MCF 10A (cell line): Measurements from ENCODE around the gene TMEM130. TPM values are rescaled to one million over a fixed set of nuclear protein-coding genes. Genes with fewer than 3 reads are reported as not detected.
"Not testable (repeated sequence)": the region's sequence is repeated elsewhere in the genome, so short reads cannot be mapped to it uniquely, and the experiment has no call there.

Source experiments
- BruUV-seq: library from RNA; stranded (reverse); fragments of 400-500 nt; replicated peaks from 2 replicates; lab custom pipeline; 2021; lab: Mats Ljungman, UMichigan
- CTCF ChIA-PET: fragments of 300-600 bp; sonication (Branson Sonifier 250); formaldehyde crosslinking; extraction: SDS; loops from one replicate; lab custom pipeline; 2021; ENCODE audit warnings: antibody characterized with exemption, inconsistent platforms; lab: Yijun Ruan, JAX
- POLR2A ChIA-PET: fragments of 300-600, 350-650 bp; sonication (Branson Sonifier 250); formaldehyde crosslinking; extraction: SDS; loops from one replicate; lab custom pipeline; 2020; ENCODE audit warnings: antibody characterized with exemption, inconsistent platforms; lab: Yijun Ruan, JAX
- DNase-seq: peaks from one replicate; pipeline ENCODE4 v3.0.0-alpha.2; 2018; ENCODE audit not compliant: unreplicated experiment
- H3K27ac Mint-ChIP-seq: one replicate; pipeline ENCODE4 v1.8.0; 2022; ENCODE audit warnings: mild to moderate bottlenecking, low read depth, mixed read lengths; ENCODE audit not compliant: unreplicated experiment
- H3K27me3 Mint-ChIP-seq: one replicate; pipeline ENCODE4 v1.8.0; 2022; ENCODE audit warnings: mixed read lengths; ENCODE audit not compliant: insufficient read depth, unreplicated experiment
- H3K36me3 Mint-ChIP-seq: one replicate; pipeline ENCODE4 v1.8.0; 2022; ENCODE audit warnings: mild to moderate bottlenecking, moderate library complexity, mixed read lengths; ENCODE audit not compliant: insufficient read depth, unreplicated experiment
- H3K4me1 Mint-ChIP-seq: one replicate; pipeline ENCODE4 v1.8.0; 2022; ENCODE audit warnings: mixed read lengths; ENCODE audit not compliant: insufficient read depth, unreplicated experiment
- H3K4me3 Mint-ChIP-seq: one replicate; pipeline ENCODE4 v1.8.0; 2022; ENCODE audit warnings: mild to moderate bottlenecking, moderate library complexity, mixed read lengths; ENCODE audit not compliant: unreplicated experiment
- H3K9me3 Mint-ChIP-seq: one replicate; pipeline ENCODE4 v1.8.0; 2022; ENCODE audit warnings: mixed read lengths; ENCODE audit not compliant: unreplicated experiment
- intact Hi-C: fragments of 100-400 bp; cut with micrococcal nuclease; formaldehyde crosslinking; loops from 2 replicates; pipeline ENCODE4 v1.14.1; 2022
- total RNA-seq: library from RNA; stranded (reverse); gene quantifications from 2 replicates; pipeline ENCODE4 v1.2.3, GENCODE V29; 2022
- TF ChIP-seq, protein P1 (sequence below): fragments of 200-600 bp; IDR thresholded peaks from one replicate; pipeline ENCODE4 v1.8.0; 2022; ENCODE audit warnings: antibody characterized with exemption, mild to moderate bottlenecking; ENCODE audit not compliant: unreplicated experiment

TMEM130 gene
- total RNA-seq, 1 experiment from 2014 or later: not detected

DNA sequence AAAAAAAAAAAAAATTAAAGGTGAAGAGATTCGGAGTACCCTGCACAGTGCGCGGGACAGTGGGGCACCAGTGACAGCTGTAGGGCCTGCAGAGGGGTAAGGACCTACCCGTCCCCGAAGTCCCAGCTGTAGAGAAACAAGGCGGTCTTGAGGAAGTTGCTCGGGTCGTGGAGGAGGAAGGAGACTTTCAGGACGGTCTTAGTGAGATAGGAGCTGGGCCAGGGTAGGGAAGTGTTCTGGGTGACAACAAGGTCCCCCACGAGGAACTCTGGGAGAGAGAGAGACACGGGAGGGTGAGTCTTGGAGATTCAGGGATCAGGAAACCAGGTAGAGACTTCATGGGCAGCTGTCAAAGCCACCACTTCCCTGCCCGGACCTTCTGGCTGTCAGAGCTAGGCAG is 9.7 kb downstream of the TMEM130 start:
- no peak overlapping the region for H3K4me3 Mint-ChIP-seq
- H3K4me1 Mint-ChIP-seq: no peaks in the 10 kb centered on the region
- DNase-seq: no peak
- CTCF ChIA-PET: interaction anchor here (1.2 kb wide), 1 partner anchor 440 kb away, joined by 4 read pairs; no protein-coding TSS in a partner anchor
- intact Hi-C loops: no loop called here
- H3K9me3 Mint-ChIP-seq: no peaks in the 10 kb centered on the region
- POLR2A ChIA-PET: no interaction called here
- TF ChIP-seq, protein P1, sequence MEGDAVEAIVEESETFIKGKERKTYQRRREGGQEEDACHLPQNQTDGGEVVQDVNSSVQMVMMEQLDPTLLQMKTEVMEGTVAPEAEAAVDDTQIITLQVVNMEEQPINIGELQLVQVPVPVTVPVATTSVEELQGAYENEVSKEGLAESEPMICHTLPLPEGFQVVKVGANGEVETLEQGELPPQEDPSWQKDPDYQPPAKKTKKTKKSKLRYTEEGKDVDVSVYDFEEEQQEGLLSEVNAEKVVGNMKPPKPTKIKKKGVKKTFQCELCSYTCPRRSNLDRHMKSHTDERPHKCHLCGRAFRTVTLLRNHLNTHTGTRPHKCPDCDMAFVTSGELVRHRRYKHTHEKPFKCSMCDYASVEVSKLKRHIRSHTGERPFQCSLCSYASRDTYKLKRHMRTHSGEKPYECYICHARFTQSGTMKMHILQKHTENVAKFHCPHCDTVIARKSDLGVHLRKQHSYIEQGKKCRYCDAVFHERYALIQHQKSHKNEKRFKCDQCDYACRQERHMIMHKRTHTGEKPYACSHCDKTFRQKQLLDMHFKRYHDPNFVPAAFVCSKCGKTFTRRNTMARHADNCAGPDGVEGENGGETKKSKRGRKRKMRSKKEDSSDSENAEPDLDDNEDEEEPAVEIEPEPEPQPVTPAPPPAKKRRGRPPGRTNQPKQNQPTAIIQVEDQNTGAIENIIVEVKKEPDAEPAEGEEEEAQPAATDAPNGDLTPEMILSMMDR: no peak
- BruUV-seq: no TSS peak
- no peak overlapping the region for H3K27ac Mint-ChIP-seq
- H3K27me3 Mint-ChIP-seq: peaks cover 57% of the 10 kb centered on the region
- H3K36me3 Mint-ChIP-seq: peaks cover 6% of the 10 kb centered on the region

DNA sequence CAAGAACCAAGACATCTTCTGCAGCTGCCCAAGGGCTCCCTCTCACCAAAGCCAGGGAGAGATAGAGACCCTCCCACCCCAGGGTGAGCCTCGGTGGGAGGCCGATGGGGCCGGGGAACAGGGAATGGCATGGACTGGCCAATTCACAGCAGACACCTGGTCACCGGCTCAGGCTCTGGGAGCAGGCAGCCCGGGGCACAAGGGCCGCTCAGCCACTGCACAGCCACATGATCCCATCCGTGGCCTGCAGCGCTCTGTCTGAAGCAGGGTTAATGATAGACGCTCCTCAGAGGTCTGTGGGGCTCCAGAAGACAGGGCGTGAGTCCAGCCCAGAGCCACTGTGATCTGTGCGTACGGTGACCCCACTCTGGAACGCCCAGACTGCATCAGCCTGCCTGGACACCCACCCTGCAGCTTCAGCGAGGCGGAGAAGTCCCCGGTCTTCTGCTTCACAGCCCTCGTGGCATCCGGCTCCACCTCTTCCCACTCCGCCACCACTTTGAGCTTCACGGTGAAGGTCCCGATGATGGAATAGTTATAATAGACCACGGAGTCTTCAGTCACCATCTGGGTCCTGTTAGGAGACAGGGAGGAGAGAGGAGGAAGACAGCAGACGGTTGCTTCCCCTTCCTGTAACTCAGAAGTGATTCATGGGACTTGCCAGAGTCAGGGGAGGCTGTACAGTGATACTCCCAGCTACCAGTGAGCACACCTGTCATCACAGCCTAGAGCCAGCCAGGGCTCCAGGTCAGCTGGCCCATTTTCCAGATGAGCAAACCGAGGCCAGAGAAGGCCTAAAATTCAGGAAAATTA is 14.0 kb downstream of the TMEM130 start:
- intact Hi-C loops: no loop called here
- Mint-ChIP-seq H3K4me1 (no peaks in the 10 kb centered on the region), H3K9me3 (no peaks in the 10 kb centered on the region), H3K27ac (no peak overlapping the region), H3K36me3 (peaks cover 7% of the 10 kb centered on the region), H3K27me3 (peaks cover 51% of the 10 kb centered on the region), H3K4me3 (no peak overlapping the region)
- BruUV-seq: no TSS peak
- ChIA-PET POLR2A (no interaction called here), CTCF (interaction anchor here (0.9 kb wide), 1 partner anchor 435 kb away, joined by 3 read pairs; no protein-coding TSS in a partner anchor)
- no peak for DNase-seq
- TF ChIP-seq, protein P1: no peak

DNA sequence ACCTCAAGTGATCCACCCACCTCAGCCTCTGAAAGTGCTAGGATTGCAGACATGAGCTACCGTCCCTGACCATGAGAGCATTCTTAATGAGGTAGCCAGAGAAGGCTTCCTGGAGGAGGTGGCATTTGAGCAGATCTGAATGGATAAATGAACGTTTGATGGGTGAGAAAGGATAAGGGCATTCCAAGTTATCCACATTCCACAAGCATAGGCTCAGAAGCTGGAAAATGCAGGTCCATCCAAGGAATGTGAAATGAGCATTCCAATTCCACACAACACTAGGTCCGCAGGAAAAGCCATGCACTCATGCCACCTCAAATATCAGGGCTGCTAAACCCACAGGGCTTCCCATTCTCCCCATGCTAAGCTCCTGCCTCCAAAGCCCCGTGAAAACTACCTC is 17.0 kb downstream of the TMEM130 start:
- BruUV-seq: no TSS peak
- Mint-ChIP-seq H3K36me3 (peaks cover 6% of the 10 kb centered on the region), H3K27ac (no peak overlapping the region), H3K4me3 (no peak overlapping the region), H3K4me1 (no peaks in the 10 kb centered on the region), H3K27me3 (peaks cover 30% of the 10 kb centered on the region), H3K9me3 (peaks cover 4% of the 10 kb centered on the region)
- ChIA-PET POLR2A (no interaction called here), CTCF (interaction anchor here (0.5 to 1.1 kb wide), 5 partner anchors 10 to 420 kb away, joined by 3 to 7 read pairs (median 3); no protein-coding TSS in a partner anchor)
- TF ChIP-seq, protein P1: no peak
- no peak for DNase-seq
- intact Hi-C loops: loop anchor here (5.0 kb wide), 1 partner anchor 831 kb away; no protein-coding TSS in a partner anchor

DNA sequence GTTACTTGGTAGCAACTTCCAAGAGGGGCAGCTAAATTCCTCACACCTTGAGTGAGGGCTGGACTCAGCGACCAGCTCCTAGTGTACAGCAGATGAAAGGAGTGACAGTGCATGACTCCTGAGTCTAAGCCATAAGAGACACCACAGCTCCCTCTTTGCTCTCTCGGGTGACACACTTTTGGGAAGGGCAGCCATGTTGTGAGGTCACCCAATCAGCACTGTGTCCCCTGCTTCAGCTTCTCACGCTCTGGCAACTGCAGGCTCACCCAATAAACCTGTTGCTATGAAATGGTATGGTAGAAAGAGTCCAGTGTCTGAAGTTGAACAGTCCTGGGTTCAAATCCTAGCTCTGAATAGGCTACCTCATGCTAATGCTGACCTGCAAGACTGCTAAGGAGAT is 20.9 kb downstream of the TMEM130 start:
- intact Hi-C loops: loop anchor here (10.0 kb wide), 1 partner anchor 564 kb away; the partner anchor contains the start of gene BRI3
- CTCF ChIA-PET: interaction anchor here (0.5 to 1.5 kb wide), 4 partner anchors 424 to 555 kb away, joined by 3 read pairs; no protein-coding TSS in a partner anchor

DNA sequence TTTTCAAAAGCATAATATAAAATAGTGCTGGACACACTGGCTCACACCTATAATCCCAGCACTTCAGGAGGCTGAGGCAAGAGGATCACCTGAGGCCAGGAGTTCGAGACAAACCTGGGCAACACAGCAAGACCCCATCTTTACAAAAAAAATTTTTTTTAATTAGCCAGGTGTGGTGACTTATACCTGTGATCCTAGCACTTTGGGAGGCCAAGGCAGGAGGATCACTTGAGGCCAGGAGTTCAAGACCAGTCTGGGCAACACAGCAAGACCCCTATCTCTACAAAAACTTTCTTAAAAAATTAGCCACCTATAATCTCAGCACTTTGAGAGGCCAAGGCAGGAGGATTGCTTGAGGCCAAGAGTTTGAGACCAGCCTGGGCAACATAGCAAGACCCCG is 27.3 kb downstream of the TMEM130 start:
- H3K27me3 Mint-ChIP-seq: peaks cover 11% of the 10 kb centered on the region
- BruUV-seq, POLR2A ChIA-PET, H3K36me3 Mint-ChIP-seq, H3K9me3 Mint-ChIP-seq, H3K27ac Mint-ChIP-seq, DNase-seq, H3K4me3 Mint-ChIP-seq: not testable (repeated sequence)
- intact Hi-C loops: loop anchor here (10.0 kb wide), 1 partner anchor 558 kb away; the partner anchor contains the start of gene BRI3
- peaks cover 10% of the 10 kb centered on the region for H3K4me1 Mint-ChIP-seq
- CTCF ChIA-PET: interaction anchor here (0.6 to 15.8 kb wide), 27 partner anchors 10 to 578 kb away, joined by 3 to 515 read pairs (median 4); partner anchors contain the start of gene BAIAP2L1

More for the DNA sequence above, 20.9 kb downstream of the TMEM130 start:
- Mint-ChIP-seq H3K4me1 (no peaks in the 10 kb centered on the region), H3K27ac (no peak overlapping the region), H3K27me3 (peaks cover 38% of the 10 kb centered on the region), H3K4me3 (no peak overlapping the region), H3K9me3 (peaks cover 4% of the 10 kb centered on the region), H3K36me3 (peaks cover 12% of the 10 kb centered on the region)
- BruUV-seq: no TSS peak
- POLR2A ChIA-PET: no interaction called here
- DNase-seq: no peak
- TF ChIP-seq, protein P1: no peak
